ENCODE results near the gene SIL1. TPM values are rescaled to one million over a fixed set of nuclear protein-coding genes. Genes with fewer than 3 reads are reported as not detected.
"Not testable (repeated sequence)": the region's sequence is repeated elsewhere in the genome, so short reads cannot be mapped to it uniquely, and the experiment has no call there.

Gene SIL1
- total RNA-seq, 1 donor from 2014 or later: 16.0 TPM

DNA sequence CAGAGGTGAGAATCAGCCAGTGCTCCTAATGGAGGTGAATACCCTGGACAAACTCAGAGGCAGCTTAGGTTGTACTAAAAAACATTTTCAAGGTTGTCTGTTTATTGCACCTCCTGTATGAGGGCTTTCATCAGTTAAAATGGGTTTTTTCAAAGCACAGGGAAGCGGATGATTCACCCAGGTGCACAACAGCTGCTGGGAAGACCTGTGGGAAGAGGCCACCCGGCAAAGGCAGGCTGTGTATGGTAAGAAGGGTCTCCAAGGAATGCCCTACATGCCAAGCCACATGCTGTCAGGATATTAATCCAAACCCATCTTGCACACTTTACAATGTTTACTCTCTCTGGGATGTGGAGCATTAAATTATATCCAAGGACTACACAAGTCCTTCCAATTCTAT, 14.7 kb downstream of the SIL1 start:
- H3K9me3 Mint-ChIP-seq: no peaks in the 10 kb centered on the region
- TF ChIP-seq, protein P1, sequence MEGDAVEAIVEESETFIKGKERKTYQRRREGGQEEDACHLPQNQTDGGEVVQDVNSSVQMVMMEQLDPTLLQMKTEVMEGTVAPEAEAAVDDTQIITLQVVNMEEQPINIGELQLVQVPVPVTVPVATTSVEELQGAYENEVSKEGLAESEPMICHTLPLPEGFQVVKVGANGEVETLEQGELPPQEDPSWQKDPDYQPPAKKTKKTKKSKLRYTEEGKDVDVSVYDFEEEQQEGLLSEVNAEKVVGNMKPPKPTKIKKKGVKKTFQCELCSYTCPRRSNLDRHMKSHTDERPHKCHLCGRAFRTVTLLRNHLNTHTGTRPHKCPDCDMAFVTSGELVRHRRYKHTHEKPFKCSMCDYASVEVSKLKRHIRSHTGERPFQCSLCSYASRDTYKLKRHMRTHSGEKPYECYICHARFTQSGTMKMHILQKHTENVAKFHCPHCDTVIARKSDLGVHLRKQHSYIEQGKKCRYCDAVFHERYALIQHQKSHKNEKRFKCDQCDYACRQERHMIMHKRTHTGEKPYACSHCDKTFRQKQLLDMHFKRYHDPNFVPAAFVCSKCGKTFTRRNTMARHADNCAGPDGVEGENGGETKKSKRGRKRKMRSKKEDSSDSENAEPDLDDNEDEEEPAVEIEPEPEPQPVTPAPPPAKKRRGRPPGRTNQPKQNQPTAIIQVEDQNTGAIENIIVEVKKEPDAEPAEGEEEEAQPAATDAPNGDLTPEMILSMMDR (conservative IDR thresholded peaks at IDR 0.05): no peak
- H3K27ac Mint-ChIP-seq (ENCODE audit: unreplicated experiment): no peak overlapping the region
- no peak for DNase-seq (ENCODE audit: low read depth, low spot score)
- no peak overlapping the region for H3K4me3 Mint-ChIP-seq
- no peaks in the 10 kb centered on the region for H3K27me3 Mint-ChIP-seq (ENCODE audit: low read depth)
- no peaks in the 10 kb centered on the region for H3K36me3 Mint-ChIP-seq (ENCODE audit: low read depth)
- peaks cover 43% of the 10 kb centered on the region for H3K4me1 Mint-ChIP-seq

DNA sequence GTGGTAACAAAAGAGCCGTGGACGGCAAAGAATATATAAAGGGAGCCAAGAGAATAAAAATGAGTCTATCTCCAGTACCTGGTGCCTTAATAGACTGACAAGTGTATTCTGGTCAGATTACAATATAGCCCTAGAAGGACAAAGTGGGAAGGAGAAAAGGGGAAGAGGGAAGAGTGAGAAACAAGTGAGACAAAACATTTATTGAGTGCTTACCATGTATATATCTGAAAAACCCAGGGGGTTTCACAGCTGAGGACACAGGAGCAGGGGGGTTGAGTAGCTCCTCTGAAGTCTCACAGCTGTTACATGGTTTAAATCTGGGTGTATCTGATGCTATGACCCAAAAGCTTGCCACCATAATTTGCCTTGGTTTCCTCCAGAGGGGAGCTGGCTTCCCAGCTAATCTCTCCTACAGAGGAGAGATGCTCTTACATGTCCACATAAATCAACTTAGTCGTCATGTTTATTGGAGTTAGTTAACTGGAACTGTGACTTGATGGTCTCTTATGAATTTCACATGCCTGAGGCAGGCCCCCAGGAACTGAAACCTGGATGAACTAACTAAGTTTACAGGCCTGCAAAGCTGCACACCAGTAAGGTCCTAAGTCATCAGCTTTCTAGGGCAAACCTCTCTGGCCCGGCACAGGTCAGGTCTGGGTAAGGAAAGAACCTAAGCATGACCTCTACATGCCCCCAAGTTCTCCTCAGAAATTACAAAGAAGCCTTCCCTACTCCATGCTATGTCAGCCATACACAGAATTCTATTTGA, 15.5 kb downstream of the SIL1 start:
- H3K36me3 Mint-ChIP-seq (ENCODE audit: low read depth): no peaks in the 10 kb centered on the region
- DNase-seq (ENCODE audit: low read depth, low spot score): no peak
- H3K9me3 Mint-ChIP-seq: no peaks in the 10 kb centered on the region
- no peak overlapping the region for H3K27ac Mint-ChIP-seq (ENCODE audit: unreplicated experiment)
- H3K4me1 Mint-ChIP-seq: peaks cover 47% of the 10 kb centered on the region
- no peaks in the 10 kb centered on the region for H3K27me3 Mint-ChIP-seq (ENCODE audit: low read depth)
- H3K4me3 Mint-ChIP-seq: no peak overlapping the region
- TF ChIP-seq, protein P1 (conservative IDR thresholded peaks at IDR 0.05): no peak

DNA sequence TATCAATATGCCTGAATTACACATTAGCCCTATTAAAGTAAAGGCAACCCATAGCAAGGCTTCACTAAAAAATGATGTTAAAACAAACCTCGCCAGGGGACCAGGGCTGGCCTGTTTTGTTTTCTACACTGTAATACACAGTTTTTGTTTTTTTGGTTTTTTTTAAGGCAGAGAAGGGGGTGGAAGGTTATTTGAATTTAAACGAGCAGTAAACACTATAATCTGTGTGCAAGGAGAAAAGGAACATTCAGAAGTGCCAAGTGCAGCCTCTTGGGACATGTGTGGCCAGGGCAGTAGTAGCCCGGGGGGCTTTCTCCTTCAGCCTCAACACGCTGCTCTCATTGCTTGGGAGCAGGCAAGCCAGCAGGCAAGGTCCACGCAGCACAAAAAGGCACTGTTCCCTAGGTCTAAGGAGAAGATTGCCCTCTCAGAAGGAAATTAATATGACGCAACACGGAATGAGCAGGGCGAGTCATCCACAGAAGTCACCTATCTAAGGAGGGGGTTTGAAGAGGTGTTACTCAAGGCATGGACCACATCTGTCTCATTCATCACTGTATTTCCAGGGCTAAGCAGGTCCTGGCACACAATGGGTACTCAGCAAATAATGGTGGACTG, 16.2 kb downstream of the SIL1 start:
- no peaks in the 10 kb centered on the region for H3K9me3 Mint-ChIP-seq
- H3K4me1 Mint-ChIP-seq: peaks cover 47% of the 10 kb centered on the region
- peak overlapping the region; percentile 6 for H3K4me3 Mint-ChIP-seq
- DNase-seq (ENCODE audit: low read depth, low spot score): peak; percentile 32
- H3K27me3 Mint-ChIP-seq (ENCODE audit: low read depth): no peaks in the 10 kb centered on the region
- TF ChIP-seq, protein P1 (conservative IDR thresholded peaks at IDR 0.05): no peak
- H3K36me3 Mint-ChIP-seq (ENCODE audit: low read depth): no peaks in the 10 kb centered on the region
- H3K27ac Mint-ChIP-seq (ENCODE audit: unreplicated experiment): peak overlapping the region; percentile 76

DNA sequence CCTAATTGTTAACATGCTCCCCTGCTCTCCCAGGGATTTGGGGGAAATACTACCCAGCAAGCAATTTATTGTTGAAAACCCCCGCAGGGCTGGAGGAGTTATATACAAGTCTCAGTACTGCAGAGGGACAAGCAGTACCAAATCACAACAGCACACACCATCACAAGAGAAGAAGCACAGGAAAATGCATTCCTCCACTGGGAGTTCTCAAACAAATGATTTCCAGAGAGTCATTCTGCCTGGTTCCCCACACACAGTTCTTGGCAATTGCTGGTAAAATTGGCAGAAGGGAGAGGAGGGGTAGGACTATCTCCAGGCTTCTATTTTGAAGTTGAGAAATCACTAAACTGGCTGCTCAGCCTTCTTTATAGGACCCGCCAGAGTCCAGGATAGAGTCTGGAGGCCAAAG, 16.8 kb downstream of the SIL1 start:
- H3K27ac Mint-ChIP-seq (ENCODE audit: unreplicated experiment): no peak overlapping the region
- H3K36me3 Mint-ChIP-seq (ENCODE audit: low read depth): peaks cover 2% of the 10 kb centered on the region
- no peaks in the 10 kb centered on the region for H3K27me3 Mint-ChIP-seq (ENCODE audit: low read depth)
- no peaks in the 10 kb centered on the region for H3K9me3 Mint-ChIP-seq
- TF ChIP-seq, protein P1 (conservative IDR thresholded peaks at IDR 0.05): no peak
- no peak overlapping the region for H3K4me3 Mint-ChIP-seq
- H3K4me1 Mint-ChIP-seq: peaks cover 45% of the 10 kb centered on the region
- no peak for DNase-seq (ENCODE audit: low read depth, low spot score)

DNA sequence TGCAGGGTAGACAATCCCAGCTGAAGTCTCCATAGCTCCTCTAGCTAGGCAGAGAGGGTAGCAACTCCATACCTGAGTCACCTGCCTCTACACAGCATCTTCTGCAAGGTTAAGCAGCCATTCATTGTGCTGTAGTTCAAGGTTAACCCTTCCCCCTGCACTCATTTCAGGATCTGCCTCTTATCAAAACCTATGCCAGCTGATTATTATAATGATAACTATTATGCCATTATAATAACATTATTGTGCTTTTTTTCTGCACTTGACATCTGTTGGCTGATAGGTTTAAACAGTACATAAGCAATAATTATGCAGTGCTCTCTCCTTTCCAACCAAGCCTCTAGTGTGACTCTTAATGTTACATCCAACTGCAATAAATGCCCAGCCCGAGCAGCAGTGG, 17.3 kb downstream of the SIL1 start:
- H3K27me3 Mint-ChIP-seq (ENCODE audit: low read depth): no peaks in the 10 kb centered on the region
- peaks cover 40% of the 10 kb centered on the region for H3K4me1 Mint-ChIP-seq
- H3K27ac Mint-ChIP-seq (ENCODE audit: unreplicated experiment): no peak overlapping the region
- no peak for DNase-seq (ENCODE audit: low read depth, low spot score)
- TF ChIP-seq, protein P1 (conservative IDR thresholded peaks at IDR 0.05): no peak
- H3K9me3 Mint-ChIP-seq: no peaks in the 10 kb centered on the region
- H3K4me3 Mint-ChIP-seq: no peak overlapping the region
- peaks cover 2% of the 10 kb centered on the region for H3K36me3 Mint-ChIP-seq (ENCODE audit: low read depth)

DNA sequence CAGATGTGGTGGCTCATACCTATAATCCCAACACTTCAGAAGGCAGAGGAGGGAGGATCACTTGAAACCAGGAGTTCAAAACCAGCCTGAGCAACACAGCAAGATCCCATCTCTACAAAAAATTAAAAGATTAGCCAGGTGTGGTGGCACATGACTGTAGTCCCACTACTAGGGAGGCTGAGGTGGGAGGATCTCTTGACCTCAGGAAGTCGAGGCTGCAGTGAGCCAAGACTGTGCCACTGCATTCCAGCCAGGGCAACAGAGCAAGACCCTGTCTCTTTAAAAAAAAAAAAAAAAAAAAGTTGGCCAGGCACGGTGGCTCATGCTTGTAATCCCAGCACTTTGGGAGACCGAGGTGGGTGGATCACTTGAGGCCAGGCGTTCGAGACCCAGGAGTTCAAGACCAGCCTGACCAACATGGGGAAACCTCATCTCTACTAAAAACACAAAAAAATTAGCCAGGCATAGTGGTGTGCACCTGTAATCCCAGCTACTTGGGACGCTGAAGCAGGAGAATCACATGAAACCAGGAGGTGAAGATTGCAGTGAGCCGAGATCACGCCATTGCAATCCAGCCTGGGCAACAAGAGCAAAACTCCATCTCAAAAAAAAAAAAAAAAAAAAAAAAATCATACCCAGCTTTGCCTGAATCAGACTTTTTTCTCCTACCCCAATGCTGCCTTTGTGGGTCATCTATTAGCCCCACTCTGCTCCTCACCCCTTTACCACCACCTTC, 18.2 kb downstream of the SIL1 start:
- not testable (repeated sequence) for H3K9me3 Mint-ChIP-seq; H3K27me3 Mint-ChIP-seq (ENCODE audit: low read depth); H3K36me3 Mint-ChIP-seq (ENCODE audit: low read depth); H3K27ac Mint-ChIP-seq (ENCODE audit: unreplicated experiment); DNase-seq (ENCODE audit: low read depth, low spot score); H3K4me3 Mint-ChIP-seq
- peaks cover 36% of the 10 kb centered on the region for H3K4me1 Mint-ChIP-seq

Measured in neural crest cell (in vitro differentiated cells).